Panc1 (cell line): ENCODE data around the gene JAZF1. TPM values are rescaled to one million over a fixed set of nuclear protein-coding genes. Genes with fewer than 3 reads are reported as not detected.
A peak's percentile ranks its signal among the peaks of the same experiment; 100 is the strongest.

Experiments
- ATAC-seq: fragments of 200-7000 bp; cut with Tn5 transposase; 2 replicates; pipeline ENCODE4 v1.9.1; 2020; ENCODE audit warnings: mild to moderate bottlenecking, moderate library complexity
- BruUV-seq: library from RNA; stranded (reverse); fragments of 400-500 nt; replicated peaks from 2 replicates; lab custom pipeline; 2021; lab: Mats Ljungman, UMichigan
- CTCF ChIA-PET: fragments of 300-600 bp; sonication (Branson Sonifier 250); formaldehyde crosslinking; loops from one replicate; lab custom pipeline; 2022; ENCODE audit warnings: antibody characterized with exemption; lab: Charles Lee
- POLR2A ChIA-PET: fragments of 300-600 bp; sonication (Branson Sonifier 250); formaldehyde crosslinking; loops from one replicate; lab custom pipeline; 2022; ENCODE audit warnings: antibody characterized with exemption; lab: Charles Lee
- DNase-seq: peaks from one replicate; pipeline ENCODE4 v3.0.0-alpha.2; 2010; ENCODE audit warnings: low read depth, low spot score
- H3K27ac ChIP-seq: 2 replicates; pipeline ENCODE4 v1.5.1; 2011; ENCODE audit warnings: mild to moderate bottlenecking, low read length, inconsistent platforms
- H3K27me3 ChIP-seq: fragments of 200-500 bp; sonication (Bioruptor generic); 2 replicates; pipeline ENCODE4 v1.6.0; 2014; ENCODE audit warnings: low read length, inconsistent platforms; ENCODE audit not compliant: control insufficient read depth, insufficient read depth
- H3K36me3 ChIP-seq: fragments of 200-500 bp; sonication (Bioruptor generic); 2 replicates; pipeline ENCODE4 v1.5.1; 2014; ENCODE audit warnings: inconsistent platforms, mild to moderate bottlenecking, low read length, moderate library complexity; ENCODE audit not compliant: control insufficient read depth, insufficient read depth
- H3K4me1 ChIP-seq: 2 replicates; pipeline ENCODE4 v1.5.1; 2011; ENCODE audit warnings: inconsistent platforms, mild to moderate bottlenecking, low read length, moderate library complexity; ENCODE audit not compliant: control insufficient read depth, insufficient read depth
- H3K4me3 ChIP-seq, 2 experiments: 2 replicates each; pipeline ENCODE4 v1.5.1; 2011 to 2012; ENCODE audit warnings: low read depth in 2 of 2, low read length in 2 of 2, mild to moderate bottlenecking in 2 of 2, inconsistent platforms in 1 of 2, moderate library complexity in 1 of 2
- H3K9me3 ChIP-seq: fragments of 200-500 bp; sonication (Bioruptor generic); 2 replicates; pipeline ENCODE4 v1.5.1; 2014; ENCODE audit warnings: low read depth, mild to moderate bottlenecking, inconsistent platforms, low read length, moderate library complexity; ENCODE audit not compliant: control insufficient read depth, insufficient read depth
- CTCF ChIP-seq: fragments of 450-650 bp; IDR thresholded peaks from 2 replicates; pipeline ENCODE4 v1.5.1; 2017; ENCODE audit warnings: mild to moderate bottlenecking
- POLR2AphosphoS5 ChIP-seq: IDR thresholded peaks from 2 replicates; pipeline ENCODE4 v1.6.1; 2012; ENCODE audit warnings: mild to moderate bottlenecking, low read depth, low read length, moderate library complexity
- REST ChIP-seq, 2 experiments: IDR thresholded peaks; 2 replicates each; pipeline ENCODE4 v1.6.1; 2011 to 2012; ENCODE audit warnings: low read depth in 2 of 2, control low read depth in 1 of 2, low read length in 1 of 2, mild to moderate bottlenecking in 1 of 2, moderate library complexity in 1 of 2; ENCODE audit not compliant: insufficient read depth in 1 of 2
- SIN3A ChIP-seq: IDR thresholded peaks from 2 replicates; pipeline ENCODE4 v1.6.1; 2012; ENCODE audit warnings: low read depth, mild to moderate bottlenecking, low read length, moderate library complexity, borderline replicate concordance; ENCODE audit not compliant: insufficient read depth
- TCF7L2 ChIP-seq: IDR thresholded peaks from 2 replicates; pipeline ENCODE4 v1.6.1; 2011; ENCODE audit warnings: mild to moderate bottlenecking, low read depth, low read length, inconsistent platforms
- in situ Hi-C: cut with HindIII; loops from 2 replicates; pipeline ENCODE4 v1.10.0; 2016; ENCODE audit warnings: low sequenced_read_pairs, low pct_unique_long_range_greater_than_20kb
- intact Hi-C: fragments of 100-400 bp; cut with micrococcal nuclease; formaldehyde crosslinking; loops from one replicate; pipeline ENCODE4 v1.10.0; 2022; ENCODE audit not compliant: unreplicated experiment
- total RNA-seq: library from RNA; stranded (reverse); gene quantifications from one replicate; pipeline ENCODE4 v1.2.1, GENCODE V29; 2021; ENCODE audit not compliant: unreplicated experiment

The JAZF1 gene
- total RNA-seq, 1 experiment from 2014 or later = 8.8 TPM

- Histone ChIP-seq H3K9me3 (no peaks in the 10 kb centered on the region), H3K4me1 (no peaks in the 10 kb centered on the region), H3K27ac (no peak overlapping the region), H3K36me3 (no peaks in the 10 kb centered on the region), H3K4me3 (no peak overlapping the region), H3K27me3 (no peaks in the 10 kb centered on the region)
- in situ Hi-C loops = no loop called here
- TF ChIP-seq POLR2AphosphoS5 (no peak), TCF7L2 (no peak), SIN3A (no peak), REST (IDR thresholded peaks at IDR 0.05; ENCODE audit: insufficient read depth in 1 of 2, low read depth in 2 of 2, low read length in 1 of 2) (no peak), CTCF (no peak)
- no TSS peak for BruUV-seq
- ATAC-seq = no peak
- CTCF ChIA-PET = no interaction called here
- DNase-seq = peak; percentile 7
- intact Hi-C loops = no loop called here
- POLR2A ChIA-PET = no interaction called here
Measured at GRCh38 chr7:27808626-27809025, 372.0 kb downstream of the JAZF1 start.

GRCh38 chr7:27804139-27804538, 376.5 kb downstream of the JAZF1 start:
- Histone ChIP-seq H3K4me1 (no peaks in the 10 kb centered on the region), H3K4me3 (no peak overlapping the region), H3K36me3 (no peaks in the 10 kb centered on the region), H3K27ac (no peak overlapping the region), H3K9me3 (no peaks in the 10 kb centered on the region), H3K27me3 (no peaks in the 10 kb centered on the region)
- no peak for ATAC-seq
- intact Hi-C loops = no loop called here
- TF ChIP-seq REST (IDR thresholded peaks at IDR 0.05; ENCODE audit: insufficient read depth in 1 of 2, low read depth in 2 of 2, low read length in 1 of 2) (no peak), CTCF (no peak), POLR2AphosphoS5 (no peak), SIN3A (no peak), TCF7L2 (no peak)
- POLR2A ChIA-PET = no interaction called here
- no peak for DNase-seq
- CTCF ChIA-PET = interaction anchor here (0.5 kb wide), 1 partner anchor 117 kb away, joined by 8 read pairs; no protein-coding TSS in a partner anchor
- no TSS peak for BruUV-seq
- in situ Hi-C loops = no loop called here
